IMR-90 (cell line): ENCODE measurements around the gene RAC3.

ENCODE experiments used
- POLR2A ChIP-seq: IDR thresholded peaks from 2 replicates; pipeline ENCODE4 v1.6.1; 2012; ENCODE audit warnings: mild to moderate bottlenecking, low read depth, low read length
- RFX5 ChIP-seq: IDR thresholded peaks from 2 replicates; pipeline ENCODE4 v1.8.0; 2012; ENCODE audit warnings: low read depth, mild to moderate bottlenecking, low read length, moderate library complexity
- SMC3 ChIP-seq: fragments of 150-350 bp; IDR thresholded peaks from 2 replicates; pipeline ENCODE4 v1.6.1; 2016; ENCODE audit warnings: low read depth, mild to moderate bottlenecking, antibody characterized with exemption, low read length, moderate library complexity
- TF ChIP-seq, protein P1 (sequence below): conservative IDR thresholded peaks from 2 replicates; pipeline ENCODE4 v1.5.1; 2012; ENCODE audit warnings: mild to moderate bottlenecking, low read depth, low read length, improper control_type of control experiment
- TF ChIP-seq, protein P2 (sequence below): fragments of 150-350 bp; IDR thresholded peaks from 2 replicates; pipeline ENCODE4 v1.6.1; 2017; ENCODE audit warnings: mild to moderate bottlenecking, antibody characterized with exemption, low read length, low read depth

DNA sequence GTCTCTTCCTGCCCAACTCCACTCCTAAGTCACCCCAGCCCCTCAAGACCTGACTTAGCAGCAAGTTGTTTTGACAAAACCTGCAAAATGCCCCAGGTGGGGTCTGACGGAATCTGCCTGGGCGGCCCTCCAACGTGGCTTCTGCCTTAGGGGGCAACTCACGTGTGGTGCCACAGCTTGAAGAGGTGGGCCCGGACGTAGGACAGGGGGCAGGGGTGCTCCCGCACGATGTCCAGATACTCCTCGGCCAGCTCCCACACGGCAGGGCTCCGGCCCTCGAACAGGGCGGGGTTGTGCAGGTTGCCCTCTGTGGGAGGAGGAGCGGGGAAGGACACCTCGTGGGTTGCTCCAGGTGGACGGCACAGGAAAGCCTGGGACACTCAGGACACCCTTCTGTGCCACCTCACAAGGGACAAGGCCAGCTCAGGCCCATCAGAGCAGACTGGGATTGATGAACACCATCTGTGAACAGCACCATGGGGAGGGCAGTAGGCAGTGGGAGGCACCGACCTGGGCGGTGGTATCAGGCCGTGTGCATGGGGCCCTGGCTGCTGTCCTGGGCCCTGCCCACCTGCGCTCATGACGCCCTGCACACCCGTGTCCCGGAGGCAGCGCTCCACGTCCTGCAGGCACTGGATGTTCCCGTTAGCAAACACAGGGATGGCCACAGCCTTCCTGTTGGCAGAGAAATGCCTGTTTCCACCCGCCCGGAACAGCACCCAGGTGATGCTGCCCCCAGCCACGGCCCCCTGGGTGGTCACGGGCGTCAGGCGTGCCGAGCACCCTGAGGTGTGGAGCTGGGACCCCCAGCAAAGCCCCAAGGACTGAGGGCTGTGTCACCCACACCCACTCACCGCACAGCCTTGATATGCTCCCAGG lies 29.8 kb downstream of the RAC3 start:
- TF ChIP-seq, protein P1, sequence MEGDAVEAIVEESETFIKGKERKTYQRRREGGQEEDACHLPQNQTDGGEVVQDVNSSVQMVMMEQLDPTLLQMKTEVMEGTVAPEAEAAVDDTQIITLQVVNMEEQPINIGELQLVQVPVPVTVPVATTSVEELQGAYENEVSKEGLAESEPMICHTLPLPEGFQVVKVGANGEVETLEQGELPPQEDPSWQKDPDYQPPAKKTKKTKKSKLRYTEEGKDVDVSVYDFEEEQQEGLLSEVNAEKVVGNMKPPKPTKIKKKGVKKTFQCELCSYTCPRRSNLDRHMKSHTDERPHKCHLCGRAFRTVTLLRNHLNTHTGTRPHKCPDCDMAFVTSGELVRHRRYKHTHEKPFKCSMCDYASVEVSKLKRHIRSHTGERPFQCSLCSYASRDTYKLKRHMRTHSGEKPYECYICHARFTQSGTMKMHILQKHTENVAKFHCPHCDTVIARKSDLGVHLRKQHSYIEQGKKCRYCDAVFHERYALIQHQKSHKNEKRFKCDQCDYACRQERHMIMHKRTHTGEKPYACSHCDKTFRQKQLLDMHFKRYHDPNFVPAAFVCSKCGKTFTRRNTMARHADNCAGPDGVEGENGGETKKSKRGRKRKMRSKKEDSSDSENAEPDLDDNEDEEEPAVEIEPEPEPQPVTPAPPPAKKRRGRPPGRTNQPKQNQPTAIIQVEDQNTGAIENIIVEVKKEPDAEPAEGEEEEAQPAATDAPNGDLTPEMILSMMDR = no peak
- TF ChIP-seq SMC3 = no peak
- TF ChIP-seq, protein P2, sequence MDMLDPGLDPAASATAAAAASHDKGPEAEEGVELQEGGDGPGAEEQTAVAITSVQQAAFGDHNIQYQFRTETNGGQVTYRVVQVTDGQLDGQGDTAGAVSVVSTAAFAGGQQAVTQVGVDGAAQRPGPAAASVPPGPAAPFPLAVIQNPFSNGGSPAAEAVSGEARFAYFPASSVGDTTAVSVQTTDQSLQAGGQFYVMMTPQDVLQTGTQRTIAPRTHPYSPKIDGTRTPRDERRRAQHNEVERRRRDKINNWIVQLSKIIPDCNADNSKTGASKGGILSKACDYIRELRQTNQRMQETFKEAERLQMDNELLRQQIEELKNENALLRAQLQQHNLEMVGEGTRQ = no peak
- TF ChIP-seq POLR2A = no peak
- TF ChIP-seq RFX5 = no peak
